ENCODE data around the gene DIP2B.

DNA sequence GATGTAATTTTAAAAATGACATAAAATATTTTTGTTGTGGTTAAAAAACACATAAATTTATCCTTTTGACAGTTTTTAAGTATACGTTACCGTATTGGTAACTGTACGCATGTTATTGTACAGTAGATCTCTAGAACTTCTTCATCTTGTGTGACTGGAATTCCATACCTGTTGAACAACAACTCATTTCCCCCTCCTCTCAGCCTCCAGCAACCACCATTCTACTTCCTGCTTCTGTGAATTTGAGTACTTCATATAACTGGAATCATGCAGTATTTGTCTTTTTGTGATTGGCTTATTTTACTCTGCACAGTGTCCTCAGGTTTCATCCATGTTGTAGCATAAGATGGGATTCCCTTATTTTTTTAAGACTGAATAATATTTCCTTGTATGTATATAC, 145.5 kb downstream of the DIP2B start:
- TF ChIP-seq POLR2A (IDR thresholded peaks at IDR 0.05) (no peak), EP300 (IDR thresholded peaks at IDR 0.05) (no peak)
- TF ChIP-seq, protein P1, sequence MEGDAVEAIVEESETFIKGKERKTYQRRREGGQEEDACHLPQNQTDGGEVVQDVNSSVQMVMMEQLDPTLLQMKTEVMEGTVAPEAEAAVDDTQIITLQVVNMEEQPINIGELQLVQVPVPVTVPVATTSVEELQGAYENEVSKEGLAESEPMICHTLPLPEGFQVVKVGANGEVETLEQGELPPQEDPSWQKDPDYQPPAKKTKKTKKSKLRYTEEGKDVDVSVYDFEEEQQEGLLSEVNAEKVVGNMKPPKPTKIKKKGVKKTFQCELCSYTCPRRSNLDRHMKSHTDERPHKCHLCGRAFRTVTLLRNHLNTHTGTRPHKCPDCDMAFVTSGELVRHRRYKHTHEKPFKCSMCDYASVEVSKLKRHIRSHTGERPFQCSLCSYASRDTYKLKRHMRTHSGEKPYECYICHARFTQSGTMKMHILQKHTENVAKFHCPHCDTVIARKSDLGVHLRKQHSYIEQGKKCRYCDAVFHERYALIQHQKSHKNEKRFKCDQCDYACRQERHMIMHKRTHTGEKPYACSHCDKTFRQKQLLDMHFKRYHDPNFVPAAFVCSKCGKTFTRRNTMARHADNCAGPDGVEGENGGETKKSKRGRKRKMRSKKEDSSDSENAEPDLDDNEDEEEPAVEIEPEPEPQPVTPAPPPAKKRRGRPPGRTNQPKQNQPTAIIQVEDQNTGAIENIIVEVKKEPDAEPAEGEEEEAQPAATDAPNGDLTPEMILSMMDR (IDR thresholded peaks at IDR 0.05), result no peak

Data from stomach (tissue), 4 donors.